Calu3 (cell line): ENCODE results near the gene RPS6KC1. TPM values are rescaled to one million over a fixed set of nuclear protein-coding genes. Genes with fewer than 3 reads are reported as not detected.

Experiments used
- BruUV-seq: library from RNA; stranded (reverse); fragments of 400-500 nt; replicated peaks from 2 replicates; lab custom pipeline; 2021; lab: Mats Ljungman, UMichigan
- CTCF ChIA-PET: fragments of 300-600 bp; sonication (Branson Sonifier 250); formaldehyde crosslinking; loops from one replicate; lab custom pipeline; 2022; ENCODE audit warnings: antibody characterized with exemption; lab: Charles Lee
- DNase-seq: peaks from one replicate; pipeline ENCODE4 v3.0.0; 2022
- H3K27ac Mint-ChIP-seq: one replicate; pipeline ENCODE4 v1.8.0; 2022; ENCODE audit warnings: mixed read lengths; ENCODE audit not compliant: unreplicated experiment
- H3K27me3 Mint-ChIP-seq: one replicate; pipeline ENCODE4 v1.8.0; 2022; ENCODE audit warnings: mixed read lengths; ENCODE audit not compliant: unreplicated experiment
- H3K36me3 Mint-ChIP-seq: one replicate; pipeline ENCODE4 v1.8.0; 2022; ENCODE audit warnings: mild to moderate bottlenecking, moderate library complexity, mixed read lengths; ENCODE audit not compliant: insufficient read depth, unreplicated experiment
- H3K4me1 Mint-ChIP-seq: one replicate; pipeline ENCODE4 v1.8.0; 2022; ENCODE audit warnings: mild to moderate bottlenecking, low read depth, mixed read lengths; ENCODE audit not compliant: unreplicated experiment
- H3K4me3 Mint-ChIP-seq: one replicate; pipeline ENCODE4 v1.8.0; 2022; ENCODE audit warnings: mild to moderate bottlenecking, low read depth, moderate library complexity, mixed read lengths; ENCODE audit not compliant: unreplicated experiment
- H3K9me3 Mint-ChIP-seq: one replicate; pipeline ENCODE4 v1.8.0; 2022; ENCODE audit warnings: low read depth, mixed read lengths; ENCODE audit not compliant: unreplicated experiment
- intact Hi-C: fragments of 100-400 bp; cut with micrococcal nuclease; formaldehyde crosslinking; loops from one replicate; pipeline ENCODE4 v1.10.0; 2022; ENCODE audit not compliant: unreplicated experiment
- total RNA-seq: library from RNA; stranded (reverse); gene quantifications from 2 replicates; pipeline ENCODE4 v1.2.3, GENCODE V29; 2022
- TF ChIP-seq, protein P1 (sequence below): fragments of 200-600 bp; IDR thresholded peaks from one replicate; pipeline ENCODE4 v1.8.0; 2022; ENCODE audit warnings: antibody characterized with exemption; ENCODE audit not compliant: unreplicated experiment

Gene RPS6KC1
- total RNA-seq, 1 experiment from 2014 or later, result 23.5 TPM

DNA sequence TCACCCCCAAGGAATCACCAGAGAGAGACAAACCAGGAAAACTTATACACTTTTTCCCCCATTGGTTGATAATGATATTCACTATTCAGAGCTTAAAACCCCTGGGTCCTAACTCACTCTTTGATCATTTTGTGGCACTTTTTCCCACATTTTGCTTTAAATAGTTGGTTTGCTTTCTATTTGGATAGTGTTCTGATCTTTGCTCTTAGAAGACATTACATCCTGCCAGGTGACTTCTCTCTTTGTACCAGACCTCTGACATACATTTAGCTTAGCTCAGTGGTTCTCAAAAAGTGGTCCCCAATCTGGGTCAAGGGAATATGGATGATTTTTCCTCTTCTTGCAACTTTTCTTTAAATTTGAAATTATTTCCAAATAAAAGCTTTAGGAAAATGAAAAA, 228.4 kb downstream of the RPS6KC1 start:
- DNase-seq, result no peak
- no peak overlapping the region for H3K4me3 Mint-ChIP-seq
- intact Hi-C loops, result no loop called here
- peaks cover 2% of the 10 kb centered on the region for H3K9me3 Mint-ChIP-seq
- CTCF ChIA-PET, result no interaction called here
- no TSS peak for BruUV-seq
- peaks cover 4% of the 10 kb centered on the region for H3K36me3 Mint-ChIP-seq
- no peak overlapping the region for H3K27ac Mint-ChIP-seq
- H3K27me3 Mint-ChIP-seq, result no peaks in the 10 kb centered on the region
- no peaks in the 10 kb centered on the region for H3K4me1 Mint-ChIP-seq
- TF ChIP-seq, protein P1, sequence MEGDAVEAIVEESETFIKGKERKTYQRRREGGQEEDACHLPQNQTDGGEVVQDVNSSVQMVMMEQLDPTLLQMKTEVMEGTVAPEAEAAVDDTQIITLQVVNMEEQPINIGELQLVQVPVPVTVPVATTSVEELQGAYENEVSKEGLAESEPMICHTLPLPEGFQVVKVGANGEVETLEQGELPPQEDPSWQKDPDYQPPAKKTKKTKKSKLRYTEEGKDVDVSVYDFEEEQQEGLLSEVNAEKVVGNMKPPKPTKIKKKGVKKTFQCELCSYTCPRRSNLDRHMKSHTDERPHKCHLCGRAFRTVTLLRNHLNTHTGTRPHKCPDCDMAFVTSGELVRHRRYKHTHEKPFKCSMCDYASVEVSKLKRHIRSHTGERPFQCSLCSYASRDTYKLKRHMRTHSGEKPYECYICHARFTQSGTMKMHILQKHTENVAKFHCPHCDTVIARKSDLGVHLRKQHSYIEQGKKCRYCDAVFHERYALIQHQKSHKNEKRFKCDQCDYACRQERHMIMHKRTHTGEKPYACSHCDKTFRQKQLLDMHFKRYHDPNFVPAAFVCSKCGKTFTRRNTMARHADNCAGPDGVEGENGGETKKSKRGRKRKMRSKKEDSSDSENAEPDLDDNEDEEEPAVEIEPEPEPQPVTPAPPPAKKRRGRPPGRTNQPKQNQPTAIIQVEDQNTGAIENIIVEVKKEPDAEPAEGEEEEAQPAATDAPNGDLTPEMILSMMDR, result no peak

DNA sequence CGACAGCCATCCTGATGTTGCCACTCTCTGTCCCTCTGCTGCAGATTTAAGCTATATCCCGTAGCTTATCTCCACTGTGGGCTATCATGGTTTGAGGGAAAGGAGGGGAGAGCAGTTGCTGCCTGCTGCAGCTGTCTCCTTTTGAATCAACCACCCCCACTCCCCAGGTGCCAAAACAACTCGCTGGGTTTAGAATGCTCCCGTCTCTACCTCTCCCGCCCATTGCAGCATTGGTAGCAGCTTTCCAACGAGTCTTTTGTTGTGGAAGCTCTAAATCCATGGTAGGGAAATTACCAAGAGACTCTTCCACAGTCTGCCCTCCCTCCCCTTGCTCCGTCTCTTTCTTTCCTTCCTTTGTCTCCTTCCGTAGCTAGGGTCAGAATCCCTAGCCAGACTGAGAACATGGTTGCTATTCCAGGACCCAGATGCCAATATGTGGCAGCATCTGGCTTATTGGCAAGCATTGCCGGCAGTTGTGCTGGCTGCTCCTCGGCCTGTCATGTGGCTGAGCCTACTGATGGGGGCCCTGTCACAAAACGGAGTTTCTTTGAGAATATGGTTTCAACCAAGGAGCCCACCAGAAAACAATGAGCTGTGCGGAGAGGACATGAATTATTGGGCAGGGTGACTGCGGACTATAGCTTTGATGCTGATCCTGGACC, 230.7 kb downstream of the RPS6KC1 start:
- TF ChIP-seq, protein P1, result no peak

DNA sequence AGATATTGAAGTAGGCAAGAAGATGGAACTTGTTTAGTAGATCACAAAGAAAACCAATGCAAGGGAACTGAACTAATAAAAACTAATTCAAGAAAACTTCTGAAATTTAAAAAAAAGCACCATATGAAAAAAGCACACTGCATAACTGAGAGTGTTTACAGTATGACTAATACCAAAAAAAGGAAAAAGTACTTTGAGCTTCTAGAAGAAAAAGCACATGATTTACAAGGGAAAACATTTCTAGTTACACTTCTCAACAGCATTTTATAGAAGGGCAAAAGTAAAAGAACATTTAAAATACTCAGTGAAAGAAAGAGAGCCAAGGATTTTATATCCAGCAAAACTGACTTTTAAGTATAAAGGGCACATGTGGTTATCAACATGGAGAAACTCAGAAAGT, 233.6 kb downstream of the RPS6KC1 start:
- Mint-ChIP-seq H3K4me3 (no peak overlapping the region), H3K36me3 (peaks cover 4% of the 10 kb centered on the region), H3K27ac (no peak overlapping the region), H3K27me3 (no peaks in the 10 kb centered on the region), H3K9me3 (peaks cover 2% of the 10 kb centered on the region), H3K4me1 (no peaks in the 10 kb centered on the region)
- no peak for DNase-seq
- intact Hi-C loops, result no loop called here
- TF ChIP-seq, protein P1, result no peak
- CTCF ChIA-PET, result no interaction called here
- no TSS peak for BruUV-seq

More for the DNA sequence above, 230.7 kb downstream of the RPS6KC1 start:
- H3K4me1 Mint-ChIP-seq, result no peaks in the 10 kb centered on the region
- no peaks in the 10 kb centered on the region for H3K27me3 Mint-ChIP-seq
- no peak for DNase-seq
- H3K36me3 Mint-ChIP-seq, result peaks cover 4% of the 10 kb centered on the region
- no TSS peak for BruUV-seq
- H3K9me3 Mint-ChIP-seq, result peaks cover 2% of the 10 kb centered on the region
- H3K27ac Mint-ChIP-seq, result no peak overlapping the region
- no peak overlapping the region for H3K4me3 Mint-ChIP-seq
- CTCF ChIA-PET, result no interaction called here
- intact Hi-C loops, result no loop called here

DNA sequence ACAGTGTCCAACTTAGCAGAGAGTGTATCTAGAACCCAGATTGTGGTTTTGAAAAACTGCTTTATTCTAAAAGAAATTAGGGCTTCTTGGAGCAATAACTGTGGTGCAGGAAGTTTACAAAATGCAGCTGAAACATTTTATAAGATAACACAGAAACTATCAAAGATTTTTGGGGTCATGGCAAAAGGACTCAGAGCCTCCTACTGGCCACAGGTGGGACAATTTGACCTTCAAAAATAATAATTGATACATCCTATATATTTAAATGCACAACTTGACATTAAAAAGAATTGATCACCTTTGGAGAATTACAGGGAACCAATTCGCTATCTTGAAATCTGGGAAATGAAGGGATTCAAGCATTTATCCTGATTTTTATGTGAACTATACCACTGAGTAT, 235.2 kb downstream of the RPS6KC1 start:
- H3K36me3 Mint-ChIP-seq, result peaks cover 4% of the 10 kb centered on the region
- H3K27ac Mint-ChIP-seq, result no peak overlapping the region
- H3K4me3 Mint-ChIP-seq, result no peak overlapping the region
- H3K4me1 Mint-ChIP-seq, result no peaks in the 10 kb centered on the region
- TF ChIP-seq, protein P1, result peak; percentile 23
- BruUV-seq, result no TSS peak
- CTCF ChIA-PET, result no interaction called here
- no peak for DNase-seq
- H3K27me3 Mint-ChIP-seq, result no peaks in the 10 kb centered on the region
- intact Hi-C loops, result no loop called here
- peaks cover 2% of the 10 kb centered on the region for H3K9me3 Mint-ChIP-seq
